Progenitor cell of endocrine pancreas (in vitro differentiated cells): ENCODE results near the gene MSRB1. TPM values are rescaled to one million over a fixed set of nuclear protein-coding genes. Genes with fewer than 3 reads are reported as not detected.
A peak's percentile ranks its signal among the peaks of the same experiment; 100 is the strongest.

ENCODE experiments used
- DNase-seq: peaks from one replicate; pipeline ENCODE4 v3.0.0; 2021; ENCODE audit warnings: low spot score; ENCODE audit not compliant: unreplicated experiment
- H3K27ac Mint-ChIP-seq: 2 replicates; pipeline ENCODE4 v1.8.0; 2021; ENCODE audit warnings: mild to moderate bottlenecking, moderate library complexity, mixed read lengths
- H3K27me3 Mint-ChIP-seq: 2 replicates; pipeline ENCODE4 v1.8.0; 2021; ENCODE audit warnings: mixed read lengths
- H3K36me3 Mint-ChIP-seq: 2 replicates; pipeline ENCODE4 v1.8.0; 2022; ENCODE audit warnings: mixed read lengths; ENCODE audit not compliant: insufficient read depth
- H3K4me1 Mint-ChIP-seq: 2 replicates; pipeline ENCODE4 v1.8.0; 2021; ENCODE audit warnings: low read depth, mixed read lengths
- H3K4me3 Mint-ChIP-seq: 2 replicates; pipeline ENCODE4 v1.8.0; 2021; ENCODE audit warnings: low read depth, mild to moderate bottlenecking, moderate library complexity, mixed read lengths
- H3K9me3 Mint-ChIP-seq: 2 replicates; pipeline ENCODE4 v1.8.0; 2021; ENCODE audit warnings: low read depth, mixed read lengths
- CTCF ChIP-seq: fragments of 200-600 bp; sonication (generic); IDR thresholded peaks from one replicate; pipeline ENCODE4 v1.5.0; 2021; ENCODE audit warnings: antibody characterized with exemption, mild to moderate bottlenecking; ENCODE audit not compliant: unreplicated experiment
- total RNA-seq: library from RNA; stranded (reverse); gene quantifications from 2 replicates; pipeline ENCODE4 v1.2.1, GENCODE V29; 2021

Gene MSRB1
- total RNA-seq, 1 donor from 2014 or later, result 28.9 TPM

GRCh38 chr16:1945559-1946391, 2.8 kb upstream of the MSRB1 start:
- H3K27ac Mint-ChIP-seq, result no peak overlapping the region
- no peak for DNase-seq
- H3K4me3 Mint-ChIP-seq, result no peak overlapping the region
- H3K36me3 Mint-ChIP-seq, result no peaks in the 10 kb centered on the region
- H3K27me3 Mint-ChIP-seq, result no peaks in the 10 kb centered on the region
- peaks cover 2% of the 10 kb centered on the region for H3K4me1 Mint-ChIP-seq
- no peak for TF ChIP-seq CTCF
- no peaks in the 10 kb centered on the region for H3K9me3 Mint-ChIP-seq

GRCh38 chr16:1944612-1945199, 1.7 kb upstream of the MSRB1 start:
- TF ChIP-seq CTCF, result no peak
- no peak for DNase-seq
- Mint-ChIP-seq H3K4me3 (no peak overlapping the region), H3K9me3 (no peaks in the 10 kb centered on the region), H3K4me1 (peaks cover 2% of the 10 kb centered on the region), H3K27me3 (no peaks in the 10 kb centered on the region), H3K27ac (no peak overlapping the region), H3K36me3 (no peaks in the 10 kb centered on the region)

- no peaks in the 10 kb centered on the region for H3K9me3 Mint-ChIP-seq
Measured at GRCh38 chr16:1942047-1942809, 771 bp downstream of the MSRB1 start.

GRCh38 chr16:1941162-1942046, 1.6 kb downstream of the MSRB1 start:
- Mint-ChIP-seq H3K4me1 (peaks cover 2% of the 10 kb centered on the region), H3K9me3 (no peaks in the 10 kb centered on the region), H3K36me3 (peaks cover 1% of the 10 kb centered on the region), H3K27me3 (no peaks in the 10 kb centered on the region), H3K27ac (peak overlapping the region; percentile 67), H3K4me3 (peak overlapping the region; percentile 88)
- DNase-seq, result no peak
- peak; percentile 17 for TF ChIP-seq CTCF

More at GRCh38 chr16:1942047-1942809, 771 bp downstream of the MSRB1 start:
- H3K36me3 Mint-ChIP-seq, result no peaks in the 10 kb centered on the region
- H3K27ac Mint-ChIP-seq, result no peak overlapping the region
- no peak for DNase-seq
- peak overlapping the region; percentile 88 for H3K4me3 Mint-ChIP-seq
- TF ChIP-seq CTCF, result no peak
- peaks cover 2% of the 10 kb centered on the region for H3K4me1 Mint-ChIP-seq
- no peaks in the 10 kb centered on the region for H3K27me3 Mint-ChIP-seq
